Measurements from ENCODE around the gene UCK1. TPM values are rescaled to one million over a fixed set of nuclear protein-coding genes. Genes with fewer than 3 reads are reported as not detected.

The UCK1 gene
- polyA plus RNA-seq, 3 donors = 15.9 to 19.9 (median 16.3) TPM

GRCh38 chr9:131484051-131484445 lies 47.0 kb downstream of the UCK1 start:
- no peaks in the 10 kb centered on the region for H3K27me3 ChIP-seq (ENCODE audit: control insufficient read depth in 2 of 2, insufficient read depth in 2 of 2, low read length in 2 of 2)
- H3K4me1 ChIP-seq (ENCODE audit: control insufficient read depth in 1 of 2, insufficient read depth in 2 of 2, low read length in 2 of 2) = no peaks in the 10 kb centered on the region
- H3K4me3 Mint-ChIP-seq = no peak overlapping the region
- no peak overlapping the region for H3K27ac Mint-ChIP-seq
- H2AFZ ChIP-seq (ENCODE audit: insufficient read depth, low read depth, low read length, poor library complexity, severe bottlenecking) = no peak overlapping the region
- peaks cover 95 to 98% of the 10 kb centered on the region in 2 donors for H3K36me3 ChIP-seq (replicated peaks in 1 of 2; ENCODE audit: control insufficient read depth in 1 of 2, insufficient read depth in 2 of 2, low read length in 2 of 2)
- DNase-seq = no peak
- H3K79me2 ChIP-seq (ENCODE audit: insufficient read depth, low read length) = no peaks in the 10 kb centered on the region
- no peaks in the 10 kb centered on the region for H3K27me3 Mint-ChIP-seq (ENCODE audit: low read depth in 3 of 3)
- no peaks in the 10 kb centered on the region for H3K9me3 ChIP-seq (replicated peaks in 1 of 2; ENCODE audit: control insufficient read depth in 1 of 2, insufficient read depth in 1 of 2, low read length in 2 of 2)
- TF ChIP-seq CTCF (IDR thresholded peaks at IDR 0.05) = no peak
- peaks cover 56% of the 10 kb centered on the region for H4K20me1 ChIP-seq (ENCODE audit: insufficient read depth, low read length)
- WGBS (ENCODE audit: insufficient coverage) = 94% methylated on average over 7 of the region's 7 CpGs
- intact Hi-C loops (cut with micrococcal nuclease) = no loop called here
- H3K9ac ChIP-seq (ENCODE audit: insufficient read depth, low read length, poor library complexity, severe bottlenecking) = no peak overlapping the region
- no peak overlapping the region for H3K4me3 ChIP-seq (replicated peaks in 1 of 3; ENCODE audit: low read depth in 2 of 3, low read length in 3 of 3)
- H3K27ac ChIP-seq (ENCODE audit: low read depth in 1 of 2, low read length in 2 of 2) = no peak overlapping the region
- peaks cover 0 to 1% (median 0%) of the 10 kb centered on the region in 7 donors for H3K9me3 Mint-ChIP-seq
- no peaks in the 10 kb centered on the region for H3K4me1 Mint-ChIP-seq
- peaks cover 95 to 99% of the 10 kb centered on the region in 2 donors for H3K36me3 Mint-ChIP-seq
- H3K4me2 ChIP-seq (replicated peaks; ENCODE audit: extremely low read depth, low read length, poor library complexity, severe bottlenecking) = no peak overlapping the region

- H3K9me3 Mint-ChIP-seq = peaks cover 0 to 1% (median 0%) of the 10 kb centered on the region in 7 donors
- H3K27ac ChIP-seq (ENCODE audit: low read depth in 1 of 2, low read length in 2 of 2) = no peak overlapping the region
- H3K27me3 ChIP-seq (ENCODE audit: control insufficient read depth in 2 of 2, insufficient read depth in 2 of 2, low read length in 2 of 2) = no peaks in the 10 kb centered on the region
- 100% methylated on average over 8 of the region's 9 CpGs for WGBS (ENCODE audit: insufficient coverage)
- no peaks in the 10 kb centered on the region for H3K4me1 ChIP-seq (ENCODE audit: control insufficient read depth in 1 of 2, insufficient read depth in 2 of 2, low read length in 2 of 2)
- no peak for DNase-seq
- H3K4me2 ChIP-seq (replicated peaks; ENCODE audit: extremely low read depth, low read length, poor library complexity, severe bottlenecking) = no peak overlapping the region
- peak overlapping the region in 2 of 7 donors; percentile 43 to 73 for H3K27ac Mint-ChIP-seq
- no peak overlapping the region for H3K4me3 Mint-ChIP-seq
- no peak overlapping the region for H3K9ac ChIP-seq (ENCODE audit: insufficient read depth, low read length, poor library complexity, severe bottlenecking)
- no peaks in the 10 kb centered on the region for H3K9me3 ChIP-seq (replicated peaks in 1 of 2; ENCODE audit: control insufficient read depth in 1 of 2, insufficient read depth in 1 of 2, low read length in 2 of 2)
- peaks cover 95 to 98% of the 10 kb centered on the region in 2 donors for H3K36me3 ChIP-seq (replicated peaks in 1 of 2; ENCODE audit: control insufficient read depth in 1 of 2, insufficient read depth in 2 of 2, low read length in 2 of 2)
- peaks cover 59% of the 10 kb centered on the region for H4K20me1 ChIP-seq (ENCODE audit: insufficient read depth, low read length)
- H3K4me3 ChIP-seq (replicated peaks in 1 of 3; ENCODE audit: low read depth in 2 of 3, low read length in 3 of 3) = no peak overlapping the region
- H2AFZ ChIP-seq (ENCODE audit: insufficient read depth, low read depth, low read length, poor library complexity, severe bottlenecking) = no peak overlapping the region
- no peaks in the 10 kb centered on the region for H3K79me2 ChIP-seq (ENCODE audit: insufficient read depth, low read length)
- H3K36me3 Mint-ChIP-seq = peaks cover 94 to 99% of the 10 kb centered on the region in 2 donors
- H3K4me1 Mint-ChIP-seq = no peaks in the 10 kb centered on the region
- H3K27me3 Mint-ChIP-seq (ENCODE audit: low read depth in 3 of 3) = no peaks in the 10 kb centered on the region
- intact Hi-C loops (cut with micrococcal nuclease) = no loop called here
- TF ChIP-seq CTCF (IDR thresholded peaks at IDR 0.05) = no peak
Observed at GRCh38 chr9:131483319-131484050, 47.6 kb downstream of the UCK1 start.

Data from CD14-positive monocyte (primary cell).